IPS-NIHi7 (cell line): ENCODE measurements around the gene URB1.
"Not testable (repeated sequence)": the region's sequence is repeated elsewhere in the genome, so short reads cannot be mapped to it uniquely, and the experiment has no call there.

Experiments used
- DNase-seq: peaks from one replicate; pipeline ENCODE4 v3.0.0; 2012; ENCODE audit warnings: mixed read lengths; ENCODE audit errors: extremely low spot score

Gene URB1, protein sequence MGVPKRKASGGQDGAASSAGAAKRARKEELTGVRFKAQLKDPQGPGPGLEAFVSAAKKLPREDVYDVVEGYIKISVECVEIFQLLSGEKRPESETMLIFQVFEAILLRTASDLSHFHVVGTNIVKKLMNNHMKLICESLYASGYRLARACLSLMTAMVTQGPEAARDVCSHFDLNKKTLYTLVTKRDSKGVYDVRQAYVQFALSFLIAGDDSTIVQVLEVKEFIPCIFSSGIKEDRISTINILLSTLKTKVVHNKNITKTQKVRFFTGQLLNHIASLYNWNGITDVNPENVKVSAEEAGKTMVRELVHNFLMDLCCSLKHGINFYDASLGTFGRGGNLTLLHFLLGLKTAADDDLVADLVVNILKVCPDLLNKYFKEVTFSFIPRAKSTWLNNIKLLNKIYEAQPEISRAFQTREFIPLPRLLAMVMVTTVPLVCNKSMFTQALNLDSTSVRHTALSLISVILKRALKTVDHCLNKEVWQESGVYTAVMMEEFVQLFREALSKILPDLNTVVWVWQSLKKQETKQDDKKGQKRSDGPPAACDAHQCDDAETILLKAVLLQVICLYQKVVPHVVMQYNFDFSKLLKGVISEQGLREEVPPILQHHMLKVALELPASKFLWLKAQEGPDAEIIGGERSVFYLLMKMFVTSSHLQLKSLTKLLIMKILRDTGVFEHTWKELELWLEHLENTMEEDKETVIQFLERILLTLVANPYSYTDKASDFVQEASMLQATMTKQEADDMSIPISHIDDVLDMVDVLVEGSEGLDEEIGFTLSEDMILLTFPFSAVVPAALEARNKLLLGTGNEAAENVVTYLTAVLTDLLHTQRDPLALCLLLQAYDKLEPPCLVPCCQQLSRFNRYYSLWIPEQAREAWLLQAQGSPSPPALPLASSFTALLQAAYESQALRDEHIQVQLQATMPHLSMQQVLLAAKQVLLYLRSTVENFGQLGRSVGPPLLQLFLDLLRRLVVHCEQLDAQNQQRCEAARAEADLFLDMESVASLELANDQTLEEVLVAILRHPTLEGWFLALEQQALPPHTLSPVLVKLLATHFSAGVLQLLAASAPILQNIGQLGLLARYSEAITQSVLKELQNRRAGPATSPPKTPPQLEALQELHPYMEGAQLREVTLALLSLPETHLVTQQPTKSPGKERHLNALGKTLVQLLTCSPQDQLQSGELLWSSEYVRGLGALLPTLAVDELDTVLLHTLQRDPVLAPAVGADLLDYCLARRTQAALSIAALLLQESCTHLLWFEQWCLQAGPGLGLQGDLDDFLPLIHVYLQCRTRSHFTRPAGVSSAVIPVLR (N-terminal part only)

DNA sequence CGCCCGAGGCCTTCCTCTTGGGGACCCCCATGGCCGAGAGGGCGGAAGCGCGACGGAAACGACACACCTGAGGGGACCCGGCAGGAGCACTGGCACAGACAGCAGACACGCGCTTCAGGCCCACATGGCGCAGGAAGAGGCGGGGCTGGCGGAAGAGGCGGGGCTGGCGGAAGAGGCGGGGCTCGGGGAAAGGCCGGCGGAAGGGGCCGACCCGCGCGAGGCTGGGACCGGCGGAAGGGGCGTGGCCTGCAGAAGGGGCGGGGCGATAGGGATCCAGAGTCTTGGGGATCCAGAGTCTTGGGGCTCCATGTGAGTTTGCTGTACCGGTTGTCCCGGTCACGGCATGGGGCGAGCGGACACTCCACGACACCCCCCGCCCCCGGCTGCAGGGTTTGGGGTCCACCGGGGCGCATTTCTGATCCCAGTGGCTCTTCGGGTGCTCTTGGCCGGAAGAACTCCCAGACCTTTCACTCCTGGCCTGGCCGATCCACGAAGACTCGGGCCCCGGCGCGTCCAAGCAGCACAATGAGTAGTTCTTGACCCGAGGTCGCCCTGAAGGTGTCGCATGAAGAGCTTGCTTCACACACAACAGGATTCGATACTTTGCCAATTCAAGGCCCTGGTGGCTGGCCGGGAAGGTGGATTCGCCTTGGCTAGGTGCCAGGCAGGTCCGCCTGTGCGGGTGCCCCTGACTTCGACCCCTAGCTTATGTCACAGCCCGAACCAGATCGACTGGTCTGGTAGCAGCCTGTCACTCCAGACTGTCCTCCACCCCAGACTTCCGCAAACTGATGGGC, at the start of gene URB1:
URB1 (minus strand) TSS at position 133 of the 797 bp plus-strand sequence; CDS start at position 31, 102 bp downstream.
- peak; percentile 97 for DNase-seq

DNA sequence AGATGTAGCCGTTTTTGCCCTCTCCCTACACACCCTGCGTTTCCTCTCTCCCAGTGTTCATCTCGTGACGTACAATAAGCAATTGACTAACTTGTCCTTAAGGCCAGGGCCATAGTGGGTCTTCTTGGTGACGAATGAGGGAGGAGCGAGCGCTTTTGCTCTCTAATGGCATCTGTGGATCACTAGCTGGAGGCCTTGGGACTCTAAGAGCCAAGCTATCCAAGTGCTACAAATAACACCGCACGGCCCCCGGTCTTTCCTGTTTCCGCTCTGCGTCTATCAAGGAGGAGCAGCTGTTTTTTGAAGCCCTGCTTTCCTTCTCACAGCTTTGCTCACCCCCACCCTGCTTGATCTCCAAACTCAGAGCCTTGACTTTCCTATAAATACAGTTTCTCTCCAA, 44.9 kb upstream of the URB1 start:
- DNase-seq: no peak

DNA sequence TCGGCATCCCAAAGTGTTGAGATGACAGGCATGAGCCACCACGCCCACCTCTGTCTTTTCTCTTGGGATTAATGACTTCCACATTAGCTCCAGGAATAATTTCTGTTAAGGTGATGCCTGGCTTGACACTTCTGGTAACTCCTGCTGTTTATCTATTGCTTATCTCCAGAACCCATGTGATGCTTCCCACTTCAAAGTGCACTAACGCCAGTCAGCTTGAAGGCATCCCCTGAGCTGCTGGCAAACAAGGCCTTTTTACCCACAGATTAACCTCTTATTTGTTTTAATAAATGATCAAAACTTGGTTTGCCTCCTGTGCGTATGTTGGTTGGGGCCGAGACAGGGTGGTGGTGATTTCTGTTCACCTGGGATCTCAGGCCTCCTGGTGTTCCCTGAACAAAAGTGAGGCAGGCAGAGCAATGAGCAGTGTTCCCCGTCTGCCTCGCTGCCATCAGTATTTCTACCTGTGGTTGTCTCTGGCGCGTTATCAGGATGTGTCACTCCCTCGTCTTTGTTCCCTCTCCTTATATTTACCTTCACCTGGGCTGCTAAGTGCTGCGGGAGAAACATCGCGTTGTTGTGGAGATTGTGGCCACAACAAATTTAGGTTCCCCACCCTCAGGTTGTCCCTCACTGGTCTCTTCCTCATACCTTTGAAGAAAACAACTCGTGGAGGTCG, 40.3 kb upstream of the URB1 start:
- not testable (repeated sequence) for DNase-seq

DNA sequence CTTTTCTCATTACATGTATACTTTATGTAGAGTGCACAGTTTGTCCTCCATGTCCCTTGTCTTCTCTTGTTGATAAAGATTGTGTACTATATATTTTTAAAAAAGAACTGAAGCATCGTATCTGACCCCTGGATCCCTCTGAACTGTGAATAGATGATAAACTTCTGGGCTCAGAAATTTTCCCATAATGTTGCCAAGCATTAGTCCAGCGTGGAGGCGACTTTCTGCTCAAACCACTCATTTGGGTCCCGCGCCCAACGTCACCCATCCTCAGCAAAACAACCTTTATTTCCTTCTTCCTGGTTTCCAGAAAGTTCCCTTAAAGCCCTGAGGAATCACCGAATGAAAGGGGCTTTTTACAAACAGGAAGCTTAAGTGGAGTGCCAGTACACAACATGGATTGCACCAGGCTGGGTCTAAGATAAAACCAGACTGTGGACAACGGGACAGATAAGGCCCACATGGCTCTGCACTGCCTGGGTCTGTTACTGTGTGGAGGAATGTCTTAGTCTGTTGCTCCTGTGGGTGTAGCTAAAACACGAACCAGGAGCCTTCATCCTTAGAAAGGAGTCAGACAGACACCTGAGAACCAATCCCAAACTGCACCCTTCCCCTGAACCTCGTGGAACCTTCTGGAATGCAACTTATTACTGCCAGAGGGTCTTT, 35.3 kb upstream of the URB1 start:
- no peak for DNase-seq

DNA sequence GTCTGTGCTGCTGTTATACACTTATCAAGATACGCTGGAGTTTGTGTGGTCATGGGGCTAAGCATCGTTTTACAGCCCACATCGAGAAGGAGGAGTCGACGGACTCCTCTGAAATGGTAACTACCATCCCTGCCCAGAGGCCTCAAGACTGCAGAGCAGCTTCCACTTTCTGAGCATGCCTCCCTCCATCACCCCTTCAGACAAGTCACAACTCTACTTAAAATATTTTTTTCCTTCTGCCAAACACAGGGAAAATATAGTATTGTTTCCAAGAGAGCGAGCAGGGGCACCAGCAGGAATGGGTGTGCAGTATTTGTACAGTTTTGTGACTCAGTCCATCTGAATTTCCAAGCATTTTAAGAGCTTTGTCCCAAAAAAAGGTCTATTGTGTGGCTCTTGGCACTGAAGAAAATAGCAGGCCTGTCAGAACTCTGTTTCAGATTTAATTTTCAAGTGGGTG, 33.8 kb upstream of the URB1 start:
- DNase-seq: no peak

DNA sequence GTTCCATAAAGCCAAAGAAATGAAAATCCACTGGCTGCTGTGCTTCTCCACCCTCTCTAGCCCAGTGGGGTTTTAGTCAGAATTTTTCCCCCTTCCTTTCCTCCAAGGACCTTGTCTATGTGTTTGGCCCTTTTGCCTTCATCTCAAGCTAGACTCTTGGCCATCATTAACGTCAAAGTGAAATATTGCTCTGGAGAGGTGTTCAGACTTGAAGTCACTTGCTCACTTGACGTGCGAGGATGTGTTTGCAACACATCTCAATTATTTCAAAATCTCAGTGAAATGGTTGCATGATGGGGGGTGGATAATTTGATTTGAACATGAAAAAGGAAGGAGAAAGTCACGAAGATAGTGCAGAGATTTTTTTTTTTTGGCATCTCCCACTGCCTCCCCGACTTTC, 33.3 kb upstream of the URB1 start:
- DNase-seq: no peak

DNA sequence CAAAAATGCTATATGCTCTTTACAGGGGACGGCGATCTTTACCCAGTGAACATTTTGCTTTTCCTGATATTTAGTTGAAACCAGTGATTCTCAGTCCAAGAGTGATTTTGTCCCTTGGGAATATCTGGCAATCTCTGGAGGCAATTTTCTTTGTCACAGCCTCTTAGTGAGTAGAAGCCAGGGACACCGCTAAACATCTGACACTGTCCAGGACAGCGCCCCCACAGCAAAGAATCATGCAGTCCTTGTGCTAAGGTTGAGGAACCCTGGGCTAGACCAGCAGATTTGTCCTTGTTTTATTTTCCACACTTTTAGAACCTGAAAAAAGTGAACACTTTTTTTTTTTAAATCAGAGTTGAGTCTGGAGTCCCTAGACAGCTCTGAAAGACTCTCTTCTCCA, 32.8 kb upstream of the URB1 start:
- DNase-seq: no peak

DNA sequence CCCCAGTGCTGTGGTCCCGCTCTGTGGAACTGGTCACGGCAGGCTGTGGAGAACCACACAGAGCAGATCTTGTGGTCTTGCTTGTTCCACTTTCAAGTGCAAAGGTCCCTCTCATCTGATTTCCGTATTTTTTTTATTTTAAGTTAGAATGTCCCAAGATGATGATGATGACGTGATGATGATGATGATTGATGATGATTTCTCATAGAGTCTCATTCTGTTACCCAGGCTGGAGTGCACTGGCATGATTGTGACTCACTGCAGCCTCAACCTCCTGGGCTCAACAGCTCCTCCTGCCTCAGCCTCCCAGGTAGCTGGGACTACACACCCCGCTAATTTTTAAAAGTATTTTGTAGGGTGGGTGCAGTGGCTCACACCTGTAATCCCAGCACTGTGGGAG, 31.9 kb upstream of the URB1 start:
- DNase-seq: no peak

DNA sequence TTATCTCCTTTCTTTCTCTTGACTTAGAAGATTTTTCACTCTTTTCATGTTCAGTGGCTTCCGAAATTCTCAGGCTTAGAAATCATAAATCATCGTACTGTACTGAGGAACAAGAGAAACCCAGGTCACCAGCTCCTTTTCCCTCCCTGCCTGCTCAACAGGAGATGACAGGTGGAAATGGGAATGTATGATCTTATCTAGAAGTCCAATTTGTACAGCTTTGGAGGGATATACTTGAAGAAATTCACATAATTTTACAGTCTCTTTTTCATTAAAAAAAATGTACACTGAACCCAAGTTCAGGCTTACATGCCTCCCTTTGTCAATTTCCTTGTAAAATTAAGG, 31.4 kb upstream of the URB1 start:
- DNase-seq: no peak

DNA sequence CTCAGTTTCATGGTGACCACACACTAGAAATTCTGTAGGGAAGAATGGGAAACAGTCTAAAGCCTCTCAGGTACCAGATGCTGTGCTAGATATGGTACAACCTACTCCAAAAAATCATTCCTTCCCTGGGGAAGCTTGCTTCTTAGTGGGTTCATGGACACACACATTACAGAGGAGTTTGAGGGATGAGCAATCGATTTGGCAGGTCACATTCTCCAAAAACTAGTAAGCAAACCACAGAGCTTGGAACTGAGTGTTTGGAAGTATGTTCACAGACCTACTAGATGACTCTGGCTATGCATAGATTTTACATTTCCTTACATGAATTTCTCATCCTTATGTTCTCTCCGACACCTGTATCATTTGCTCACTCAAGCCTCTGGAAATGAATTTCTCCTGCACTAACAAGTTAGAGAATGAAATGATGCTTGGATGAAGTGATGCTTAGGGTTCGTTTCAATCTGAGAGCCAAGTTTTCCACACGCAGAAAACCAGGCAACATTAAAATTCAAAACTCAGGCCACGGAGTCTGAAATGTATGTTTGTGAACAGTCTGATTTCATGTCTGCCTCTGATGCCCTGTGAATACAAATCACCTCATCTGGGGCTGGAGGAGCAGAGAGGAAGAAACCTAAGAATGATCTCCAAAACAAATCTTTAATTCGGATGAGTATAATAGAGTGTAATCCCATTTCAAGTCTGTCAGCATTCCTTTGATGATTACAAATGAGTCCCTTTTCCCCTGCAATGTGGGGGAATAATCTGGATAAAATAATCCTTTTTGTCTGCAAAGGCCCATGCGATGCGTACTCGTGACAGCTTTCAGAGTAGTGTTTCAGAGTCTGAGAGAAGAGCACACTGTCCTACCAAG, 30.7 kb upstream of the URB1 start:
- DNase-seq: no peak

DNA sequence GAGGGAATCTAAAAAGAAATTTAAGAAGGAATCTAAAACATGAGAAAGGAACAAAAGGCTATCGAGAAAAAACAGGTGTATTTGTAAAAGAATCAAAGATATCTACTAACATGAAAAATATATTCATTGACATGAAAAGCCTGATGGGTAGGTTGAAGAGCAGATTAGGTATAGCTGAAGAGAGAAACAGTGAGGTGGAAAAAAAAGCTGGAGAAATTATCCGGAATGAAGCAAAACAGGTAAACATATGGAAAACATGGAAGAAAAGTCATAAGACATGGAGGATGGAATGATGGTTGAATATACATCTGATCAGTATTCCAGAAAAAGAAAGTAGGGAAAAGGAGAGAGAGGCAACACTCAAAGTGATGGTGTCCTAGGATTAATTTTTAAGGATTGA, 29.3 kb upstream of the URB1 start:
- no peak for DNase-seq

DNA sequence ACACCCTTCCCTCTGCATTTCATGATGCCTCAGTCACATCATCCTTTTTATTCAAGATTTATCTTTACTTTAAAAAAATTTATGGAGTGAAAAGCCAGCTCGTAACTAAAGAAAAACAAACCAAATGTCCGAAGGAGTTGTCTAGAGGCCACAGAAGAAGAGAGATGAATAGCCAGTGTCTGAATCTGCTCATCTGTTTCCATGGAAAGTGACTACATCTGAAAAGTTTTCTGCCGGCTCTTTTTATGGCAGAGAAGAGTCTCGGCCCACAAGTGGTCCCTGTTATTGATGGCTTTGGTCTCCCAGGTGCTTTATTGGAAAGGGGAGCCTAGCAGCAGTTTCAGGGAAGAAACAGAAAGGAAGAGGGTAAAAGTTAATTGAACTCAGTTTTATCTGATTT, 25.3 kb upstream of the URB1 start:
- no peak for DNase-seq

DNA sequence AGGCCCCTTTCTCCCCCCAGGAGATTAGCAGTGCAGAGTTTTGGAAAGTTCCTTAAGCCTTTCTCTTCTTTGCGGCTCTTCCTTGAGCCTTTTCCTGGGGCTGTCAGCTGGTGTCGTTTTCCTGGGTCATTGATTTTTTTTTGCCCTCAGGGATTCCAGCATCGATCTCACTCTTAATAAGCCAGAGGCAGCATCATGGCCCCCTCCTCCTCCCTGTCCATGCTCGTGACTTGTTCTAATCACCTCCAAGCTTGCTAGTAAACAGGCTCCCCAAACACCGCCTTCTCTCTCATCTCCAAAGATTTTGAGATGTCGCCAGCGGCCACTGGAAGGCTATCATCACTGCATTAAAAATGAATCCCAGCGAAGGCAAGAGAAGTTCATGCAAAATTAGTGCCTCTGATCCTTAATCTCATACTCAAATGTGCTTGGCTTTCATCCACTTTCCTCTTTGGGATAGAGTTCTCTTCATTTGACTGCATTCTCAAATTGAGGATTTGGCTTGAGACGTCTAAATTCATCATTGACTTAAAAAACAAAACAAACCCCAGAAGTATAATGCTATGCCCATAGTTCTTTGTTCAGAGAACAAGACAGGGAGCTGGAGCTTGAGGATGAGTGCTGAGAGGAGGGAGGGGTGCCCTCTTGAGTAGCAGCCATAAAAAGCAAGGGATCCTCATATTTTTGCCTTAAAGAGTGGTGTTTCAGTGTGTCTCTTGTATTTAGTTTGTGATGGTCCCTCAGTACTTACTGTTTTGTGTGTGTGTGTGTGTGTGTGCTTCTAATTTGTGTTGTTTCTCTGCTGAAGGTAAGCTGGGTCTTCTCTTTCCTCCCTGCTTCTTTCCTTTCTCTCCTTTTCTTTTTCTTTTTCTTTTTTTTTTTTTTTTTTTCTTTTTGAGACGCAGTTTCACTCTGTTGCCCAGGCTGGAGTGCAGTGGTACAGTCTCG, 22.9 kb upstream of the URB1 start:
- DNase-seq: no peak

DNA sequence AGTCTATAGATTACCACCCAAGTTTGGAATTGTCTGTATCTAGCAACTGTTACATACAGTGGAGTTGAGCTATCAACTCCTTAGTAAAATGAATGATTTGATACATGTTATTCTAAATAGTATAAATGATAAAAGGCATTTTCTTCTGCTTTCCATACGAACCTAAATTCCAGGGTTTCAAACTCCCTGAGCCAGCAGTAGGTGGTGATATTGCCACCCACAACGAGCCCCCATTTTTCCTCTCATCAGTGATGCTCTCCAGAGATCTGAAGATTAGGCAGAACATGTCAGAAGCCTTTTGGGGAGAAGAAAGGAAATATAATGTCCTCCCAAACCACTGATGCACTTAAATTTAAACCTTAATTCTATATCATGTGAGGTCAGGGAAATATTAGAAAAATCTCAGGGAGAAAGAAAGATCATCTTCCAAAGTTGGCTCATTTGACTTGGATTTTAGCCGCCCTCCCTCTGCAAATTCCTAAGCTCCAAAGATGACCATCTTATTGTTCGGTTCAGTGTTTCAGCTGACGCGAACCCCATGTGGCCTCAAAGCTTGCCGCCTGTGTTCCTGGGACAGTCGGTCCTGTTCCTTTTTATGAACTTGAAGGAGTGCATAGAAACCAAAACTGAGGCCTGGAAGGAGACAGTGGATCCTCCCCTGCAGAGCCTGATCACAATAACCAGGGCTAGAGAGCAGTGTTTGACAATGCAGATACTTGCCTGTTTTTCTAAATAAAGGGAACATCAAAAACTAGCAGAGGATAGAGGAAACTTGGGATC, 22.0 kb upstream of the URB1 start:
- DNase-seq: no peak

DNA sequence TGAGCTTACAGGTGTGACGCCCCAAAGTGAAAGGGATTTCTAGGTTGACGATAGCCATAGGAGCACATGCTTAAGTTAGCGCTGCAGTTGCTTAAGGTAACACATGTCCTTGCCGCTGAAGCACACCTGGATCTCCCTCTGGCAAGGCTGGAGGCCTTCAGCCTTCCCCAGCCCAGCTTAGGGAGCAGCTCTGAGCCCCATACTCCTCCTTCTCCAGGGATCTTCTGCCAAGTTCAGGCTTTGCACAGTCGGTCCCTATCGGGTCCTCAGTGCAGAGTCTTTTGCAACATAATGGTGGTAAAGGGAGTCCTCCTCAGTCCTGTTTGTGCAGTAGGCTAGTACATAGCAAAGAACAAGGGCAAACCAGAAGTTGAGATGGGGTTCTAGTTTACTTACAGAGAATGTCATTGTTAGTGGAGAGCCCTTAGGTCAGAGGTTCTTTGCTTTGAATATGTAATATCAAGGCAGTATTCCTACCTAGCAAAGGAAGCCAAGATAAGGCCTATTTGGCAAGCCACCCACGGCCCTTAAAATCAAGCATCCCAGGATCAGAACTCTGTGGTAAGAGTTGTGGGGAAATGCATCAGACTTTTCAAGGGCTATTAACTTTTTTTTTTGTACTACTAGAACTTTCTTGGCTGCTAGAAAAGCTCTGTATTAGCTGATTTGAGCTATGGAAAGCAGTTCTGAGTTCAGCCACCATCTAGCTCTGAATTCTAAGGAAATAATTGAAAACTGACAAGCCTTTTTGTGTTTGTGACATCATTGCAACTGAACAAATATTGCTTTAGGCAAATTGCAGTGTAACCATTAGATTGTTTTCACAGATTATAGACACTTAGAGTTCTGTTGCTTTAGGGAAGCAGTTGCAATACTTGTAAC, 21.1 kb upstream of the URB1 start:
- DNase-seq: no peak

DNA sequence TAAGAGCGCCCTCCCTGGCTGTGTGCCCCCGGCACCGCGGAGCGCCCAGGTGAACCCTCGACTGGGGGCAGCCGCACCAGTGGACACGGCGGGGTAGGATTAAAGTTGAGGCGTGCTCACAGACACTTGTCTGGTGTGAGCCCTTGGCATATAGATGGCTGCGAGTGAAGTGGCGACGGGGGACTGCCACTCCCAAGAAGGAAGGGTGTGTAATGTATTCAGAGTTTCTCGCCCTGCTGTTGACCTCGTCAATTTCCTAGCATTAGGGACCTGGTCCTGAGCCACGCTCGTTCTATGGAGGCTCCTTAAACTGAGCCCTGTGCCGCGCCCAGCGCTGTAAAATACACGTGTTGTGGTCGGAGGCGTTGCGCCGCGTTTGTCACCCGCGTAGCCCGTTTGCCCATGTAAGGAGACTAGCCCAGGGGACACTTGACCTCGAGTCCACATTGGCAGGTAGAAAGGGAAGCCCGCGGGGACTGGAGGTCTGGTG, 20.2 kb upstream of the URB1 start:
- no peak for DNase-seq
